ENCODE measurements around the gene LHX2.
A peak's percentile ranks its signal among the peaks of the same experiment; 100 is the strongest.

The LHX2 gene

DNA sequence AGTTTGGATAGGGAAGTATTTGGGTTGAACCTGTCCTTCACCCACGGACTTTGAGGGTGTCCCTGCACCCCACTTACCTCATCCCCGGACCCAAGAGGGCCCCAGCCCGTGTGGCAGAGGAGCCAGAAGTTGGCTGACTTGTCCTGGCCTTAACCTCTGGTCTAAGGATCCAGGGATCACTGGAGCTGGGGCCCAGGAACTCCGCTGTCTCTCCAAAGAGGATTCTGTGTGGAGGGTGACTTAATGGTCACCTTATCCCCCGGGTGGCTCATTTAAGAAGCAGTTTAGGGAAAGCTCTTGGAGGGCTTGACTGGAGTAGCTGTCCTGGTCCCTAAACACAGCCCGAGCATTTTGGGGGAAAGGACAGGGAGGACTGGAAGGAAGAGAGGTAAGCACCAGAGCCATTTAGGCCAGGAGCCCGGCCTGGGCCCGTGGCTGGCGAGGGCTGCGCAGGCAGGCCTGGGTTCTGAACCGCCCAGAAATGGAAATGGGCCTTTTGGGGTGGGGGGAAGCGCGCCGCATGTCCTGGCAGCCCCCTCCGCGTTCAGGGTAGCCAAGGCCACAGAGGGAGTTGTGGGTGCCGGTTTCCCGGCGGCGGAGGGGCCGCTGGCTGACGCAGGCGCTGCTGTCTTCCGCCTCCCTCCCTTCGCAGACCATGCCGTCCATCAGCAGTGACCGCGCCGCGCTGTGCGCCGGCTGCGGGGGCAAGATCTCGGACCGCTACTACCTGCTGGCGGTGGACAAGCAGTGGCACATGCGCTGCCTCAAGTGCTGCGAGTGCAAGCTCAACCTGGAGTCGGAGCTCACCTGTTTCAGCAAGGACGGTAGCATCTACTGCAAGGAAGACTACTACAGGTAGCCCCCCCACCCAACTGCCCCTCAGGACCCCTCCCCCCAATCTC is 2.0 kb downstream of the LHX2 start:
- DNase-seq (ENCODE audit: low spot score): no peak

DNA sequence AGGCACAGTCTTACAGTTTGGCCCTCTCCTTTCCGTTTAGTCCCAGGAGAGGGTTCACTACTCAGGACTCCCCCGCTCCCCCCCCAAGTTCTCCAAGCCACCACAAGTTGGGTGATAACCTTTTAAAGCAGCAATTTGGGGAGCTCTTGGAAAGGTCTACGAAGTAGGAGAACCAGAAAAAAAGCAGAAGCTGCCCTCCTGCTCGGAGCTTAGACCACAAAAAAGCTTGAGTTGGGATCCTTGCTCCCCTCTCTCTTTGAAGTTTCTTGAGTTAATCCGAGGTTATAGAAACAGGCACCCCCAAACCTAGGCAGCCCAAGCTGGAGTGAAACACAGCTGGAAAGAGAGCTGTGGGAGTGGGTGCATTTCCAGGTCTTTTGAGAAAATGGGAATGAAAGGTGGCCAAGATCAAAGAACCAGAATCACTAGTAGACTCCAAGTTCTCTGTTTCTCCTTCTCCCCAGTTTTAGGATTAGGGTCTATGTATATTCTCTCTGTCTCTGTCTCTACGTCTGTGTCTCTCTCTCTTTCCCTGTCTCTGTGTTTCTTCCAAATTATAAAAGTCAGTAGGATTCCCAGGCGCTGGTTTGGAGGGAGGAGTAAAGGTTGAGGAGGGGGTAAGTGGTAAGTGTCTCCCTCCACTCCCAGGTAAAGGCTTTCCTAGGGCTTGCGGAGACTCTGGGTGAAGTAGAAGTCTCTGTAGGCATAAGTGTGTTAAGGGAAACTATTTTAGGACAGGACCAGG is 2.8 kb downstream of the LHX2 start:
- DNase-seq (ENCODE audit: low spot score): no peak

DNA sequence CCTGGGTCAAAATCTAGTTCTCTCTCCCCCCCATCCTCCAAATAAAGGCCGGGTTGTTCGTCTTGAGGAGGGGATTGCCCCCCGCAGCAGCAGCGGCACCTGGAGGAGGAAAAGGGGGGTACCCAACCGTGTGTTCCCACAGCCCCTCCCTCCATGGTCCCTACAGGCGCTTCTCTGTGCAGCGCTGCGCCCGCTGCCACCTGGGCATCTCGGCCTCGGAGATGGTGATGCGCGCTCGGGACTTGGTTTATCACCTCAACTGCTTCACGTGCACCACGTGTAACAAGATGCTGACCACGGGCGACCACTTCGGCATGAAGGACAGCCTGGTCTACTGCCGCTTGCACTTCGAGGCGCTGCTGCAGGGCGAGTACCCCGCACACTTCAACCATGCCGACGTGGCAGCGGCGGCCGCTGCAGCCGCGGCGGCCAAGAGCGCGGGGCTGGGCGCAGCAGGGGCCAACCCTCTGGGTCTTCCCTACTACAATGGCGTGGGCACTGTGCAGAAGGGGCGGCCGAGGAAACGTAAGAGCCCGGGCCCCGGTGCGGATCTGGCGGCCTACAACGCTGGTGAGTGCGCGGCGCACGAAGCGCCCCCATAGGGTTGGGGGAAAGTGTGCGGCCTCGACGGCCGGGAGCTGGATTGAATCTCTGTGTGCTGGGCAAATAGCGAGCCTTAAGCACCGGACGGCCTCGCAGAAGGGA is 3.5 kb downstream of the LHX2 start:
- DNase-seq (ENCODE audit: low spot score): no peak

- no peak for DNase-seq (ENCODE audit: low spot score)
Observed at GRCh38 chr9:124015661-124016131, 4.1 kb downstream of the LHX2 start.

DNA sequence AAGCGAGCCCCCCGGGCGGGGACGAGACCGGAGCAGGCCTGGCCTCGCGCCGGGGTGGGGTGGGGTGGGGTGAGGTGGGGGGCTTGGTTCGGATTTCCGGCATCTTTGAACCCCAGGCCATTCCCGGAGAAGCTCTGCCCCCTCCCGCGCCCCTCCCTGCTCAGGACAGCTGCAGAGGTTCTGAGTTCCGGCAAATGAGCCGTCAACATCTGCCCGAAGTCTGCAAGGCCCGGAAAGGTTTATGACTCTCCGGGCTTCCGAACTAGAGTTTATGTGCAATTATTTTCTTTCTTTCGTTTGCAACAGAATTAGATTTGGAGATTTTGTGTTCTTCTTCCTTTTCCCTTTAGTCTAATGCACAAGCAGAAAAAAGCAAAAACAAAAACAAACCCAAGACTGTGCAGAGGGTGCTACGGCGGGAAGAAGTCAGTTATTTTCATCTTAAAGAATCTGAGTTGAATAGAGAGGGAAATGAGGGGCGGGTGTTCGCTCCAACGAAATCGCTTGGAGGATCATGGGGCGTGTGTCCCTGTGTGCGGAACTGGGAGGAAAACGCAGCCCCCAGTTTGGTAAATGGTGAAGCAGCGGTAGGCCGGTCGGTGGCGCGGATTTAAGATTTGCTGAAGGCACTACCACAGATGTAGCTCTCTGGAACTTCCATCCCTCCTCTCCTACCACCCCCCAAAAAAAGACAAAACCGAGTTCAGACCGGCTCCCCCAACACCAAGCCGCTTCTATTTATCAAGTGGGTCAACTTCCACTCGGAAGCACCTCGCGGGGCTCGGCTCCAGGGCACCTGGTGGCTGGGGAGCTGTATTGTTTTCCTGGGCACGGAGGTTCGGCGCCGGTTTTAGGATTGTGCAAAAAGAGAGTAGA is 4.8 kb downstream of the LHX2 start:
- no peak for DNase-seq (ENCODE audit: low spot score)

GRCh38 chr9:124017051-124017928 is 5.7 kb downstream of the LHX2 start:
- DNase-seq (ENCODE audit: low spot score): no peak

- no peak for DNase-seq (ENCODE audit: low spot score)
Observed at GRCh38 chr9:124017929-124018729, 6.6 kb downstream of the LHX2 start.

- DNase-seq (ENCODE audit: low spot score): no peak
Observed at GRCh38 chr9:124018730-124019697, 7.4 kb downstream of the LHX2 start.

GRCh38 chr9:124019771-124020519 is 8.4 kb downstream of the LHX2 start:
- DNase-seq (ENCODE audit: low spot score): no peak

- DNase-seq (ENCODE audit: low spot score): no peak
Observed at GRCh38 chr9:124020520-124021384, 9.2 kb downstream of the LHX2 start.

GRCh38 chr9:124021385-124021769 is 9.8 kb downstream of the LHX2 start:
- DNase-seq (ENCODE audit: low spot score): no peak

- no peak for DNase-seq (ENCODE audit: low spot score)
Observed at GRCh38 chr9:124022201-124023121, 10.9 kb downstream of the LHX2 start.

DNA sequence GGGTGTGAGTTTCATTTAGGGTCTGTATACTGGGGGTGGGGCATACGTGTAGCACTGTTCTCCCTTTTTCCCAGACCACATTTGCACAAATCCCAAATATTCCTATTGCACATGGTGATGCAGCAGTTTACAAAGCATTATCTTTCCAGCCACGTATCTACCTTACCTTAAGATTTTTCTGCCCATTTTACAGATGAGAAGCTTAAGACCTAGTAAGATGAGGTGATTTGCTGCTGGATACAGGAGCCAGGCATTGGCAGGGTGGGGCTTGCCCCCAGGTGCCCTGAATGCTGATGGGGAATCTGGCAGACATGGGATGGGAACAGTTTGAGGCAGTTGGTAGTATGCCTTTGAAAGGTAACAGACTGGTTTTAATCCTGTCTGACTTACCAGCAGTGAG is 12.5 kb downstream of the LHX2 start:
- no peak for DNase-seq (ENCODE audit: low spot score)

- DNase-seq (ENCODE audit: low spot score): no peak
Observed at GRCh38 chr9:124029617-124030016, 18.0 kb downstream of the LHX2 start.

DNA sequence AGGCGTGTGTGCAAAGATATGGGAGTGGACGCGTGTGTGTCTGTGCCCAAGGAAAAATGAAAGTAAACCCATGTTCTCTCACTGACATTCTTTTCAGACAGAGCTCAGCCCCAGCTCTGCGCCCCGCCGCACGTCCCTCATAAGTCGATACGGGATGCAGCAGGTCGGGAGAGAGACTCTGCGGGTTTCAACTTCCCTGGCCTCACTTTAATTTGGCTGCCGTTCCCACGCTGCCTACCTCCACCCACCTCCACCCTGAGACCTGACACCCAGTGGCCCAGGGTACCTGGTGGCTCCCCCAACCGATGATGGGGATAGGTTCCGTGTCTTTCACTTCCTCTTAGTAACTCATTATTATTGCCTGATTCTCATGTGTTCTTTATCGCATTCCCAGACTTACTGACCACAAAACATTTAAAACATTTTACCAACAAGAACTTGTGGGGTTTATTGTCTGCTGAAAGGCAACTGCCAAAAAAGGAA is 19.4 kb downstream of the LHX2 start:
- peak; percentile 38 for DNase-seq (ENCODE audit: low spot score)
